GM13976 (cell line): ENCODE data around the gene AIF1.

Experiments
- DNase-seq: peaks from one replicate; pipeline ENCODE4 v3.0.0; 2012; ENCODE audit warnings: low spot score
- CTCF ChIP-seq: IDR thresholded peaks from 2 replicates; pipeline ENCODE4 v1.5.1; 2012; ENCODE audit warnings: borderline replicate concordance, mild to moderate bottlenecking; ENCODE audit not compliant: insufficient read depth; ENCODE audit errors: extremely low read depth, missing control alignments, control extremely low read depth
- in situ Hi-C: fragments of 300-500 bp; cut with MboI; formaldehyde crosslinking; loops from one replicate; pipeline ENCODE4 v1.12.0; 2022; ENCODE audit warnings: low sequenced_read_pairs, mixed read lengths, inconsistent platforms; ENCODE audit not compliant: unreplicated experiment

AIF1 gene

GRCh38 chr6:31614684-31615578 lies at the start of gene AIF1:
Gene AIF1 (plus strand): TSS chr6:31615234. CDS start chr6:31615330, 96 bp downstream.
- TF ChIP-seq CTCF, result no peak
- no peak for DNase-seq
- in situ Hi-C loops, result no loop called here

- no peak for TF ChIP-seq CTCF
- no peak for DNase-seq
- in situ Hi-C loops, result no loop called here
Observed at GRCh38 chr6:31567531-31568370, 47.3 kb upstream of the AIF1 start.

- DNase-seq, result peak; percentile 75
- no peak for TF ChIP-seq CTCF
- in situ Hi-C loops, result no loop called here
Observed at GRCh38 chr6:31568537-31568961, 46.5 kb upstream of the AIF1 start.

GRCh38 chr6:31569861-31570536 lies 45.0 kb upstream of the AIF1 start:
- in situ Hi-C loops, result no loop called here
- TF ChIP-seq CTCF, result no peak
- no peak for DNase-seq

- DNase-seq, result peak; percentile 75
- no peak for TF ChIP-seq CTCF
- in situ Hi-C loops, result no loop called here
Observed at GRCh38 chr6:31572041-31572911, 42.8 kb upstream of the AIF1 start, which contains the start of gene LTA. Gene LTA (plus strand): TSS chr6:31572289. CDS start chr6:31572743, 454 bp downstream.
